Osteoblast (primary cell): Measurements from ENCODE around the gene ODAM. TPM values are rescaled to one million over a fixed set of nuclear protein-coding genes. Genes with fewer than 3 reads are reported as not detected.

Experiments used
- DNase-seq: peaks from one replicate; pipeline ENCODE4 v3.0.0; 2011; ENCODE audit warnings: low spot score, mixed read lengths; ENCODE audit not compliant: insufficient read length; ENCODE audit errors: missing footprints
- H2AFZ ChIP-seq: 2 replicates; pipeline ENCODE4 v1.6.0; 2011; ENCODE audit warnings: mild to moderate bottlenecking, low read length
- H3K27ac ChIP-seq: 2 replicates; pipeline ENCODE4 v1.5.1; 2011; ENCODE audit warnings: mild to moderate bottlenecking, low read depth, low read length, moderate library complexity
- H3K27me3 ChIP-seq: 2 replicates; pipeline ENCODE4 v1.6.0; 2012; ENCODE audit warnings: mild to moderate bottlenecking, control low read depth, inconsistent platforms, low read length, moderate library complexity; ENCODE audit not compliant: insufficient read depth
- H3K36me3 ChIP-seq: 2 replicates; pipeline ENCODE4 v1.5.1; 2011; ENCODE audit warnings: mild to moderate bottlenecking, low read length, control low read depth, moderate library complexity; ENCODE audit not compliant: insufficient read depth
- H3K4me1 ChIP-seq: 2 replicates; pipeline ENCODE4 v1.5.1; 2011; ENCODE audit warnings: mild to moderate bottlenecking, low read length, control low read depth, moderate library complexity; ENCODE audit not compliant: insufficient read depth
- H3K4me2 ChIP-seq: 2 replicates; pipeline ENCODE4 v1.6.0; 2011; ENCODE audit warnings: mild to moderate bottlenecking, low read length; ENCODE audit not compliant: insufficient read depth
- H3K4me3 ChIP-seq: fragments of 200-600 bp; sonication (generic); 3 replicates; pipeline ENCODE4 v1.5.1; 2012; ENCODE audit warnings: mild to moderate bottlenecking, low read length, inconsistent platforms; ENCODE audit not compliant: insufficient read depth
- H3K79me2 ChIP-seq: 2 replicates; pipeline ENCODE4 v1.6.0; 2012; ENCODE audit warnings: mild to moderate bottlenecking, low read length, control low read depth, inconsistent platforms; ENCODE audit not compliant: insufficient read depth
- H3K9me3 ChIP-seq: 2 replicates; pipeline ENCODE4 v1.5.1; 2011; ENCODE audit warnings: low read depth, low read length, control low read depth
- H4K20me1 ChIP-seq: 2 replicates; pipeline ENCODE4 v1.6.0; 2012; ENCODE audit warnings: mild to moderate bottlenecking, low read length, control low read depth; ENCODE audit not compliant: insufficient read depth
- CTCF ChIP-seq: IDR thresholded peaks from 2 replicates; pipeline ENCODE4 v1.5.1; 2011; ENCODE audit warnings: mild to moderate bottlenecking, low read depth, low read length, moderate library complexity; ENCODE audit errors: extremely low read depth
- total RNA-seq: library from RNA; depleted of rRNA; stranded (reverse); fragments of >200 nt; gene quantifications from 2 replicates; pipeline ENCODE4 v1.2.3, GENCODE V29; 2012

The ODAM gene
- total RNA-seq, 1 donor = not detected

DNA sequence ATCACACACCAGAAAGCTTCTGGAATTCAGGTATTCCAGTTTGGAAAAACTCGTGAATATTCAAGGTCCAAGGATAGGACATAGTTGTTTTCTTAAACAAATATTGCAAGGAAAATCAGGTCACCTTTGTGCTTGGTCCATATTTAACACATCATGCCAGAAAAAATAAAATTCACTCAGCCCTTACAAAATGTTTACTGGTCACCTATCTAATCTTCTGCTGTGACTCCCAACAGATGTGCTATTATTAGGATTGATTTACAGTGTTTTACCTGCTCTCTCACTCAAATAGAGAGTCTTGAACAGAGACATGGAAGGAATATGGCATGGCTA is 56.4 kb downstream of the ODAM start:
- Histone ChIP-seq H3K4me3 (no peak overlapping the region), H3K27me3 (no peaks in the 10 kb centered on the region), H2AFZ (no peak overlapping the region), H4K20me1 (no peaks in the 10 kb centered on the region), H3K4me1 (no peaks in the 10 kb centered on the region), H3K36me3 (no peaks in the 10 kb centered on the region), H3K79me2 (no peaks in the 10 kb centered on the region), H3K9me3 (no peaks in the 10 kb centered on the region), H3K27ac (no peak overlapping the region), H3K4me2 (no peak overlapping the region)
- no peak for TF ChIP-seq CTCF
- no peak for DNase-seq

Other genes with a start within 250 kb of the ODAM start
- gene CSN2, start 230.0 kb upstream of the ODAM start, total RNA-seq = not detected in 2 replicates
- gene STATH, start 199.8 kb upstream of the ODAM start, total RNA-seq = not detected in 2 replicates
- gene HTN3, start 167.3 kb upstream of the ODAM start, total RNA-seq = not detected in 2 replicates
- gene HTN1, start 145.3 kb upstream of the ODAM start, total RNA-seq = not detected in 2 replicates
- not detected in 2 replicates for gene PRR27, start 41.5 kb upstream of the ODAM start, total RNA-seq
- gene FDCSP, start 30.4 kb downstream of the ODAM start, total RNA-seq = not detected in 2 replicates
- not detected in 2 replicates for gene CSN3, start 46.9 kb downstream of the ODAM start, total RNA-seq
- not detected in 2 replicates for gene CABS1, start 139.3 kb downstream of the ODAM start, total RNA-seq
- not detected in 2 replicates for gene SMR3A, start 165.0 kb downstream of the ODAM start, total RNA-seq
- gene SMR3B, start 187.4 kb downstream of the ODAM start, total RNA-seq = not detected in 2 replicates
- gene OPRPN, start 202.2 kb downstream of the ODAM start, total RNA-seq = not detected in 2 replicates